ENCODE data around the gene LEPROT.

LEPROT gene

GRCh38 chr1:65412256-65412983, 8.0 kb upstream of the LEPROT start:
- DNase-seq (ENCODE audit: low read depth), result no peak

- DNase-seq (ENCODE audit: low read depth), result no peak
Observed at GRCh38 chr1:65412984-65413375, 7.5 kb upstream of the LEPROT start.

GRCh38 chr1:65414538-65414937, 5.9 kb upstream of the LEPROT start:
- DNase-seq (ENCODE audit: low read depth), result no peak

- no peak for DNase-seq (ENCODE audit: low read depth)
Observed at GRCh38 chr1:65416767-65417166, 3.7 kb upstream of the LEPROT start.

- DNase-seq (ENCODE audit: low read depth), result no peak
Observed at GRCh38 chr1:65417729-65418128, 2.7 kb upstream of the LEPROT start.

GRCh38 chr1:65418522-65419185, 1.8 kb upstream of the LEPROT start:
- DNase-seq (ENCODE audit: low read depth), result no peak

- DNase-seq (ENCODE audit: low read depth), result peak; percentile 97
Observed at GRCh38 chr1:65419681-65420589, 533 bp upstream of the LEPROT start.

- DNase-seq (ENCODE audit: low read depth), result no peak
Observed at GRCh38 chr1:65421351-65422025, 1.0 kb downstream of the LEPROT start.

GRCh38 chr1:65422241-65423203, 2.1 kb downstream of the LEPROT start:
- no peak for DNase-seq (ENCODE audit: low read depth)

GRCh38 chr1:65423884-65424572, 3.6 kb downstream of the LEPROT start:
- no peak for DNase-seq (ENCODE audit: low read depth)

- DNase-seq (ENCODE audit: low read depth), result no peak
Observed at GRCh38 chr1:65424573-65424889, 4.1 kb downstream of the LEPROT start.

GRCh38 chr1:65425006-65425405, 4.5 kb downstream of the LEPROT start:
- no peak for DNase-seq (ENCODE audit: low read depth)

GRCh38 chr1:65425697-65426096, 5.2 kb downstream of the LEPROT start:
- DNase-seq (ENCODE audit: low read depth), result no peak

GRCh38 chr1:65429078-65429477, 8.6 kb downstream of the LEPROT start:
- no peak for DNase-seq (ENCODE audit: low read depth)

- DNase-seq (ENCODE audit: low read depth), result no peak
Observed at GRCh38 chr1:65429806-65430205, 9.3 kb downstream of the LEPROT start.

- DNase-seq (ENCODE audit: low read depth), result no peak
Observed at GRCh38 chr1:65431111-65431705, 10.7 kb downstream of the LEPROT start.

- DNase-seq (ENCODE audit: low read depth), result no peak
Observed at GRCh38 chr1:65432918-65433317, 12.4 kb downstream of the LEPROT start.

GRCh38 chr1:65434255-65434654, 13.8 kb downstream of the LEPROT start:
- DNase-seq (ENCODE audit: low read depth), result no peak

GRCh38 chr1:65434760-65435159, 14.3 kb downstream of the LEPROT start:
- no peak for DNase-seq (ENCODE audit: low read depth)

GRCh38 chr1:65435987-65436386, 15.5 kb downstream of the LEPROT start:
- DNase-seq (ENCODE audit: low read depth), result no peak

Measured in T-helper 22 cell (primary cell).